DND-41 (cell line): ENCODE measurements around the gene OR8A1.

Source experiments
- CTCF ChIP-seq: IDR thresholded peaks from 2 replicates; pipeline ENCODE4 v1.5.1; 2012; ENCODE audit warnings: borderline replicate concordance, low read length, moderate library complexity, mild to moderate bottlenecking; ENCODE audit not compliant: poor library complexity, severe bottlenecking; ENCODE audit errors: extremely low read depth
- EZH2 ChIP-seq: IDR thresholded peaks from 3 replicates; pipeline ENCODE4 v1.6.1; 2012; ENCODE audit warnings: borderline replicate concordance, low read depth, mild to moderate bottlenecking, moderate library complexity, low read length, inconsistent platforms; ENCODE audit not compliant: severe bottlenecking

GRCh38 chr11:124583781-124584180 lies 14.0 kb downstream of the OR8A1 start:
- TF ChIP-seq CTCF, result no peak
- no peak for TF ChIP-seq EZH2
